Mesenchymal stem cell (in vitro differentiated cells and primary cell): ENCODE measurements around the gene NPAS2.
A peak's percentile ranks its signal among the peaks of the same experiment; 100 is the strongest.

Experiments used
- DNase-seq: peaks from one replicate; pipeline ENCODE4 v3.0.0-alpha.2; 2013
- H2AFZ ChIP-seq: one replicate; pipeline ENCODE4 v1.6.1; 2013; ENCODE audit warnings: low read depth, mild to moderate bottlenecking, control low read depth, inconsistent platforms, low read length, moderate library complexity
- H2AK5ac ChIP-seq: 2 replicates; pipeline ENCODE4 v1.6.1; 2013; ENCODE audit warnings: low read length, moderate library complexity, mild to moderate bottlenecking, inconsistent platforms; ENCODE audit not compliant: severe bottlenecking
- H2BK120ac ChIP-seq: one replicate; pipeline ENCODE4 v1.6.1; 2013; ENCODE audit warnings: low read depth, mild to moderate bottlenecking, inconsistent platforms, low read length, moderate library complexity
- H2BK12ac ChIP-seq, 2 experiments: one replicate each; pipeline ENCODE4 v1.6.1; 2013; ENCODE audit warnings: inconsistent platforms in 2 of 2, low read length in 2 of 2, mild to moderate bottlenecking in 2 of 2, moderate library complexity in 2 of 2, control low read depth in 1 of 2
- H2BK15ac ChIP-seq: one replicate; pipeline ENCODE4 v1.6.1; 2013; ENCODE audit warnings: mild to moderate bottlenecking, low read depth, inconsistent platforms; ENCODE audit not compliant: poor library complexity, severe bottlenecking
- H2BK5ac ChIP-seq: 2 replicates; pipeline ENCODE4 v1.6.1; 2013; ENCODE audit warnings: low read depth, mild to moderate bottlenecking, low read length, control low read depth, inconsistent platforms; ENCODE audit not compliant: poor library complexity, severe bottlenecking
- H3K14ac ChIP-seq, 2 experiments: one replicate each; pipeline ENCODE4 v1.6.1; 2013; ENCODE audit warnings: inconsistent platforms in 2 of 2, low read length in 2 of 2, control low read depth in 1 of 2, mild to moderate bottlenecking in 1 of 2, moderate library complexity in 1 of 2
- H3K18ac ChIP-seq, 2 experiments: one replicate each; pipeline ENCODE4 v1.6.1; 2013; ENCODE audit warnings: inconsistent platforms in 2 of 2, low read length in 2 of 2, control low read depth in 1 of 2, low read depth in 1 of 2, mild to moderate bottlenecking in 1 of 2
- H3K23ac ChIP-seq, 2 experiments: one replicate each; pipeline ENCODE4 v1.6.1; 2013; ENCODE audit warnings: inconsistent platforms in 2 of 2, low read length in 2 of 2, mild to moderate bottlenecking in 2 of 2, moderate library complexity in 2 of 2, control low read depth in 1 of 2
- H3K27ac ChIP-seq: 2 replicates; pipeline ENCODE4 v1.5.1; 2013; ENCODE audit warnings: mild to moderate bottlenecking, moderate library complexity, low read length, control low read depth, inconsistent platforms; ENCODE audit not compliant: poor library complexity, severe bottlenecking
- H3K27me3 ChIP-seq, 2 experiments: 2 replicates each; pipeline versions ENCODE4 v1.6.1 to v1.7.0; 2013; ENCODE audit warnings: low read length in 2 of 2, mild to moderate bottlenecking in 2 of 2, moderate library complexity in 2 of 2, control low read depth in 1 of 2, inconsistent platforms in 1 of 2; ENCODE audit not compliant: control insufficient read depth in 1 of 2, insufficient read depth in 1 of 2
- H3K36me3 ChIP-seq, 2 experiments: 2 replicates each; pipeline versions ENCODE4 v1.6.1 to v1.7.0; 2013; ENCODE audit warnings: low read length in 2 of 2, control low read depth in 1 of 2, inconsistent platforms in 1 of 2, low read depth in 1 of 2, mild to moderate bottlenecking in 1 of 2; ENCODE audit not compliant: insufficient read depth in 2 of 2, control insufficient read depth in 1 of 2
- H3K4ac ChIP-seq, 2 experiments: one replicate each; pipeline ENCODE4 v1.6.1; 2013; ENCODE audit warnings: inconsistent platforms in 2 of 2, low read length in 2 of 2, mild to moderate bottlenecking in 2 of 2, moderate library complexity in 2 of 2, control low read depth in 1 of 2, low read depth in 1 of 2
- H3K4me1 ChIP-seq: 2 replicates; pipeline ENCODE4 v1.6.1; 2013; ENCODE audit warnings: low read depth, low read length, control low read depth; ENCODE audit not compliant: control insufficient read depth, insufficient read depth
- H3K4me2 ChIP-seq: 2 replicates; pipeline ENCODE4 v1.6.1; 2013; ENCODE audit warnings: low read length, mild to moderate bottlenecking, inconsistent platforms; ENCODE audit not compliant: poor library complexity, severe bottlenecking
- H3K4me3 ChIP-seq, 2 experiments: 2 replicates each; pipeline versions ENCODE4 v1.5.1 to v1.7.0; 2013; ENCODE audit warnings: low read length in 2 of 2, mild to moderate bottlenecking in 2 of 2, control low read depth in 1 of 2, low read depth in 1 of 2; ENCODE audit not compliant: insufficient read depth in 1 of 2
- H3K79me1 ChIP-seq: replicated peaks from 2 replicates; pipeline ENCODE4 v1.6.1; 2013; ENCODE audit warnings: mild to moderate bottlenecking, control low read depth, low read length, inconsistent platforms; ENCODE audit not compliant: poor library complexity, severe bottlenecking
- H3K9ac ChIP-seq: 2 replicates; pipeline ENCODE4 v1.7.0; 2013; ENCODE audit warnings: mild to moderate bottlenecking, low read length, moderate library complexity
- H3K9me3 ChIP-seq: 2 replicates; pipeline ENCODE4 v1.7.0; 2013; ENCODE audit warnings: mild to moderate bottlenecking, low read length; ENCODE audit not compliant: control insufficient read depth
- H4K8ac ChIP-seq: one replicate; pipeline ENCODE4 v1.6.1; 2013; ENCODE audit warnings: inconsistent platforms, mild to moderate bottlenecking, low read length, moderate library complexity
- H4K91ac ChIP-seq: one replicate; pipeline ENCODE4 v1.6.1; 2013; ENCODE audit warnings: mild to moderate bottlenecking, low read length, inconsistent platforms
- WGBS: methylation state at CpG from one replicate; pipeline ENCODE4 v1.1.7; 2013; ENCODE audit warnings: mixed read lengths; 5-methylcytosine and 5-hydroxymethylcytosine counted together

NPAS2 gene

DNA sequence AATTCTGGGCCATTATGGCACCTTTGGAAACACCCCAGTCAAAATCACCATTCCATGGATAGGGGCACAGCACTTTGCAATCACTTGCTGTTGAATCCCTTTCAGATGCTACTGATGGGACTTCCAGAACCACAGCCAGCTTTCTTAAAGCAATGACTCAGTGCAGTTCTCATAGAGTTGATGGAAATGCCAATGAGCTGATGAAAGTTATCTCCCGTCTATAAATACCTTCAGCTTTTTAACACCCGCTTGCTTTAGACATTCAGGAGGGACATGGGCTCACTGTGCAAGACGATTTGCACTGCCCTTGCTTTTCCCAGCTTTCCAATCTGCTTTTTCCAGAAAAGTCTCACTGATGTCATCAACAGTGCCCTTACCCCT lies 115.4 kb downstream of the NPAS2 start:
- H3K27ac ChIP-seq: no peak overlapping the region
- no peak overlapping the region for H3K14ac ChIP-seq
- H3K79me1 ChIP-seq: no peaks in the 10 kb centered on the region
- H4K8ac ChIP-seq: no peak overlapping the region
- H2AK5ac ChIP-seq: no peak overlapping the region
- WGBS: 20% methylated on average over 3 of the region's 3 CpGs
- H3K4me3 ChIP-seq: no peak overlapping the region
- H3K27me3 ChIP-seq: peaks cover 0 to 9% of the 10 kb centered on the region in 2 experiments
- no peak overlapping the region for H2BK120ac ChIP-seq
- H3K4ac ChIP-seq: no peak overlapping the region
- H2BK5ac ChIP-seq: no peak overlapping the region
- H2AFZ ChIP-seq: no peak overlapping the region
- H2BK12ac ChIP-seq: no peak overlapping the region
- H3K36me3 ChIP-seq: peaks cover 0 to 22% of the 10 kb centered on the region in 2 experiments
- peak; percentile 69 for DNase-seq
- H3K9ac ChIP-seq: no peak overlapping the region
- H3K23ac ChIP-seq: no peak overlapping the region
- no peak overlapping the region for H4K91ac ChIP-seq
- no peak overlapping the region for H3K4me2 ChIP-seq
- no peaks in the 10 kb centered on the region for H3K9me3 ChIP-seq
- H3K4me1 ChIP-seq: no peaks in the 10 kb centered on the region
- H3K18ac ChIP-seq: no peak overlapping the region
- H2BK15ac ChIP-seq: no peak overlapping the region

DNA sequence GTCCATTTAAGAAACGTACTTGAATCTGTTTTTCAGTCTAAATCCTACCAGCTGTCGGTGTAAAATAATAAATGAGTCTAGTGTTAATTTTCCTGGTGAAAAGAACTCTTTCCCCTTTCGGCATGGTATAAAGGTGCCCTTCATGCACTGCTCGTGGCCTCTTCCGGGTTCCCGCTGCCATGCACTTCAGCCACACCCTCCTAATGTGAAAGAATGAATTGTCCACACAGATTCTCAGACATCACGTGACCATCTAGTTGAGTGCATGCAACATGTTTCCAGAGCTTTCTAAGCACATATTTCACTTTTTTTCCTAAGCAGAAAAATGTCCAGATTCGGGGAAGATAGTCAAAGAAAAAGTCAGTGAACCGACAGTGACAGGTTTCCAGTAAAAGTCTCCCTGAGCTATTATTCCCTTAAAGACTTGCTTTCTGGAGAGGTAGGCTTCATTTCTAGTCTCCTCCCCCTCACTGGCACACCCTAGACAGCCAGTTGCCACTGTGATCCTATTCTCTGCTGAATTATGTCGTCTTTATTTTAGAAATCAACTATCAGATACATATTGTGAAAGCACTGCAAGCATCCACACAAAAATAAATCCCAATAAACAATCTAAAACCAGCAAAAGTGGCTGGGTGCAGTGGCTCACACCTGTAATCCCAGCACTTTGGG lies 116.3 kb downstream of the NPAS2 start:
- Histone ChIP-seq H2BK12ac (no peak overlapping the region), H3K27me3 (peaks cover 0 to 9% of the 10 kb centered on the region in 2 experiments), H3K4me1 (no peaks in the 10 kb centered on the region), H3K18ac (no peak overlapping the region), H4K91ac (no peak overlapping the region), H2BK120ac (no peak overlapping the region), H4K8ac (no peak overlapping the region), H3K9ac (no peak overlapping the region), H3K4me2 (no peak overlapping the region), H2AK5ac (no peak overlapping the region), H2BK5ac (no peak overlapping the region), H3K14ac (no peak overlapping the region), H3K4ac (no peak overlapping the region), H3K4me3 (no peak overlapping the region), H3K79me1 (no peaks in the 10 kb centered on the region), H2BK15ac (no peak overlapping the region), H3K27ac (no peak overlapping the region), H3K23ac (no peak overlapping the region), H3K36me3 (peaks cover 0 to 22% of the 10 kb centered on the region in 2 experiments), H3K9me3 (no peaks in the 10 kb centered on the region), H2AFZ (no peak overlapping the region)
- WGBS: 97% methylated on average over 10 of the region's 10 CpGs
- DNase-seq: no peak

DNA sequence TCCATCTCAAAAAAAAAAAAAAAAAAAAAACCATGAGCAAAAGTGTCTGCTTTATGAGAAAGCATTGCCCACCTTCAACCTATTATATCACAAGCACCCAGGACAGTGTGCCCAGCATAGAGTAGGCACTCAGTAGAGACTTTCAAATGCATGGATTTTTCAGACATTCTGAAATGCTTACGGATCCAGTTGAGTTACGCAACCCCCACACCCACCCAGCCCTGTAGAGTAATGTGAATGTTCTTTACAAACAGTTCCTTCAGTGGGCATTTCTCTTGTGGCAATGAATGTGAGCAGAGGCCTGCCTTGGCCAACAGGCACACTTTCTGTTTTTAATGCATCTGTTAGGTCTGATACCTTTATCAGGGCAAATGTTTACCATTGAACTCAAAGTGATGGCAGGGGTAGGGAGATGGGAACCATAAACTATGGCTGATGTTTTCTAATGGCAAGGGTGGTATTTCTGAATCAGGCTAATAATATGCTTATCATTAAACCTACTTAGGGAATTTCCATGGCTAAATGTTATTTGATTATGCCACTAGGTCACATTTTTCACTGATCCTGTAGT lies 117.1 kb downstream of the NPAS2 start:
- no peak overlapping the region for H3K4ac ChIP-seq
- H2BK5ac ChIP-seq: no peak overlapping the region
- H3K4me1 ChIP-seq: no peaks in the 10 kb centered on the region
- peaks cover 0 to 22% of the 10 kb centered on the region in 2 experiments for H3K36me3 ChIP-seq
- no peak overlapping the region for H3K23ac ChIP-seq
- no peak overlapping the region for H2BK15ac ChIP-seq
- no peak overlapping the region for H3K18ac ChIP-seq
- no peak overlapping the region for H4K8ac ChIP-seq
- no peak overlapping the region for H2BK120ac ChIP-seq
- no peak overlapping the region for H4K91ac ChIP-seq
- H2AK5ac ChIP-seq: no peak overlapping the region
- no peak overlapping the region for H3K9ac ChIP-seq
- H3K4me3 ChIP-seq: no peak overlapping the region
- peaks cover 0 to 9% of the 10 kb centered on the region in 2 experiments for H3K27me3 ChIP-seq
- no peaks in the 10 kb centered on the region for H3K79me1 ChIP-seq
- no peak overlapping the region for H3K14ac ChIP-seq
- no peak overlapping the region for H2AFZ ChIP-seq
- no peak for DNase-seq
- H3K4me2 ChIP-seq: no peak overlapping the region
- H3K27ac ChIP-seq: no peak overlapping the region
- WGBS: 29% methylated on average over 1 of the region's 2 CpGs
- H2BK12ac ChIP-seq: no peak overlapping the region
- H3K9me3 ChIP-seq: no peaks in the 10 kb centered on the region

DNA sequence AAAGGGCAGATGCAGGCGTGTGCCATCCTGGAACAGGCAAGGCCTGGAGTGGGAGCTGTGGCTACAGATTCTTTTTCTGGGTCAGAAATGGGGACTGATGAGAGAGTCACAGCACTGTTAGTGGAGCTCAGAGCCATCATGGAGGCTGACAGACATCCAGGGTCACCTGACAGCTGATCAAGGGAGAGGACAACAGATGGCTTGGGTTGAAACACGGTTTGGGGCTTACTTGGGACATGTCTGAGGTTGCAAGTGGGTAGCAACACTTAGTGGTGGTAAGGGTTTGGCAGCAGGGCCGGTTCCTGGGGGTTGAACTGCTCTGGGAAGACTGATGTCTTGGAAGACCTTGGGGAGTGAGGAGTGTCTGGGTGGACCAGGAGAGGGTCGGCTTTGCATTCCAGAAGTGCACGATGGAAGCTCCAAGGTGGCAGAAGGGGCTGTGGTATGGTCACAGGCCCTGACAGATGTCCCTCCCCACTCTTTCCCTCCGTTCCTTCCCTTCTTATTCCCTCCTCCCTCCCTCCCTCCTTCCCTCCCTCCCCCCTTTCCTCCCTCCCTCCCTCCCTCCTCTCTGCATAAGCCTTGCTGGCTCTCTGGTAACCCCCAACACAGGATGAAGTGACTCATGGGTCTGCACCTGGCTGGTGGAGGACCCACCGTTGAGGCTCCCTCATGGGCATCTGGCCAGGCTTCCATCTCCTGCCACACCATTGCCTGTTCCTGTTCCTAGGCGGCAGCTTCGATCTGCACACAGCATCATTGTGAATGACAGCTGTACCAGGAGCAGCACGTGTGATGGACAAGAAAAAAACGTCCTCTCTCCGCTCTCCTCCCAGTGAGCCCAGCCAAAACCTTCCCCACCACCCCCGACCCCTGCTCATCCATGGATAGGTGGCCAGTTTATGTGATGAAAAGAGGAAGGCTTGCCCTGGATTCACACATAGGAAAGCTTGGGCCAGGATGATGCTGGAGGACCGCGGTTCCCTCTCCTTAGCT lies 118.4 kb downstream of the NPAS2 start:
- Histone ChIP-seq H2BK15ac (no peak overlapping the region), H3K4ac (no peak overlapping the region), H3K79me1 (no peaks in the 10 kb centered on the region), H2BK120ac (no peak overlapping the region), H2BK5ac (no peak overlapping the region), H2AK5ac (no peak overlapping the region), H2AFZ (no peak overlapping the region), H3K4me3 (no peak overlapping the region), H3K9me3 (no peaks in the 10 kb centered on the region), H2BK12ac (no peak overlapping the region), H3K18ac (no peak overlapping the region), H3K4me1 (no peaks in the 10 kb centered on the region), H3K27me3 (peaks cover 0 to 8% of the 10 kb centered on the region in 2 experiments), H4K91ac (no peak overlapping the region), H3K4me2 (no peak overlapping the region), H3K27ac (no peak overlapping the region), H3K36me3 (peaks cover 0 to 12% of the 10 kb centered on the region in 2 experiments), H3K23ac (no peak overlapping the region), H3K9ac (no peak overlapping the region), H3K14ac (peak overlapping the region in 1 of 2 experiments; percentile 42), H4K8ac (no peak overlapping the region)
- no peak for DNase-seq
- WGBS: 72% methylated on average over 11 of the region's 15 CpGs
